HG03135 (cell line): ENCODE results near the gene COL23A1.

ENCODE experiments used
- ATAC-seq: cut with Tn5 transposase; IDR thresholded peaks from one replicate; pipeline ENCODE4 v1.9.1; 2021; ENCODE audit warnings: mild to moderate bottlenecking, moderate library complexity; ENCODE audit not compliant: unreplicated experiment

COL23A1 gene

DNA sequence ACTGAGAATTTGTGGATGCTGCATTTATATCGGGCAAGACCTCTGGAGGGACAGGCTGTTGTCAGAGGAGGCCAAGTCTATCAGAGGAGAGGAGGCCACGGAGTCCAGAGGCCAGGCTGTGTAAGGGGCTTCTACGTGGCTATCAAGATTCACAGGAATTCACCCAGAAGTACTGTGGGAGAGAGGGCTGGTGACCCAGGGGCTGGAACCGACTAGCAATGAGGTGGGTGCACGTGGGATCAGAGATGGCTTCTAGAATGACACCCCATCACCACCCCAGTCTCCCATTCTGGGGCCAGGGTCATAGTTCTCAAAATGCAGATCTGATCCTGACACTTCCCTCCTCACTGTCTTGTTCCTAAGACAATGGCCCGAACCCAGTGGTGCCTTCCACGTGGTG is 296.4 kb downstream of the COL23A1 start:
- no peak for ATAC-seq

DNA sequence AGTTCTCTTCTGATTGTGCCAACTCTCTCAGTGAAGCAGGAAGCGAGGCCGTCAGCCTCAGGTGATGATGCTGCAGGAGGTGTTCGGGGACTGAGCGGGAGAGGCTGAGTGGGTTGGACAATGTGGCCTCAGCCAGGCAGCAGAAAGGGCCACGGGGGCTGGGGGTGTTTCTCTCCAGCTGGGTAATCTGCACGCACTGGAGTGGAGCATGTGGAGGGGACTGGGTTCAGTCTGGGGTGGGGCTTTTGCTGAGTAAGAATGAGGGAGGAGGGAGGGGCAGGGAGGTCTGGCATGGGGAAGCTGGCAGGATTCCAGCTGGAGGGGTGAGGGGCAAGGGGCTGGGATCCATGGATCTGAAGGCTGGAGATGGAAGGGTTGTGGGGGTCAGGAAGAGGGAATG is 296.8 kb downstream of the COL23A1 start:
- ATAC-seq = no peak

DNA sequence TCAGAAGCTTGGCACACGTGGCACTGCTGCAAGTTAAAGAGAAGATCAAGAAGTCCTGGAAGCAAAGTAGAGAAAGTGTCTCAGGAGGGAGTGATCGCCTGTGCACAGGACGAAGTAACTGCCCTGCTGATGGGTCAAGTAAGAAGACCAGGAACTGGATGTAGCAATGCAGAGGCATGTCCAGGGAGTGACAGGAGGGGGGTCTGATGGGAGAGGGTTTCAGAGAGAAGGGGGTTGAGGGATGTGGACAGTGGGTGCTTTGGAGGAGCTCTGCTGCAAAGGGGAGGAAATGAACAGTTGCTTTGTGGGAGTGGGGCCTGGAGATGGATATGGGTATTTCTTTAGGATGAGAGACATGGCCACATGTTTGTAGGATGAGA is 297.4 kb downstream of the COL23A1 start:
- ATAC-seq = no peak

DNA sequence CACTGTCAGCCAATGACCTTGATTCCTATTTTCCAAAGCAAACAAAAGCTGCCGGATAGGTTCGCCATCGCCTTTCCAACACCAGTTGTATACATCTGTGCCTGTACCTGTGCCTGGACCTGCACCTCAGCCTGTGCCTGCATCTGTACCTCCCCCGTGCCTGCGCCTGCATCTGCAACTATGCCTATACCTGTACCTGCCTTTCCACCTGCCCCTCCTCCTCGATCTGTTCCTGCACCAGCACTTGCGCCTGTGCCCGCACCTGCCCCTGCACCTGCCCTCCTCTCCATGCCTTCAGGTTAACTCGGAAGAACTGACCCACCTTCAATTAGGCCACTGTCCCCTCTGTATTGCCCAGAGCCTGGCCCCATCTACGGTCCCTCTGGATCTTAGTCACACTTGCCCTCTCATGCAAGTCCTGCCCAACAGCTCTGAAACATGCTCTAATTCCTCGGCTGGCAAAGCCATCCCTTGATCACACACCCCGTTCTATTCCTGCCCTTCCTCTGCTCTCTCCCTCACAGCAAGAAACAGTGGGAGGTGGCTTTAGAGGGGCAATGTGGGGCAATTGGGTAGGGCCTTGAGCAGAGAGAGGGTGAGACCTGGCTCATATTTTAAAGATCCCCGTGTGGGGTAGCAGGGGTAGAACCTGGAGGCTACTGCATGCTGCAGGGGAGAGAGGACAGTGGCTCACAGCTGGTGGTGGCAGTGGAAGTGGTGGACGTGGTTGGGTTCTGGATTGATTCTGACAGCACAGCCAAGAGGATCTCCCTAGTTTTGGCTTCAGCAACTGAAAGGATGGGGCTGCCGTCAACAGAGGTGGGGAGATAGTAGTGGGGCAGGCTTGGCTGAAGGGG is 298.0 kb downstream of the COL23A1 start:
- no peak for ATAC-seq

DNA sequence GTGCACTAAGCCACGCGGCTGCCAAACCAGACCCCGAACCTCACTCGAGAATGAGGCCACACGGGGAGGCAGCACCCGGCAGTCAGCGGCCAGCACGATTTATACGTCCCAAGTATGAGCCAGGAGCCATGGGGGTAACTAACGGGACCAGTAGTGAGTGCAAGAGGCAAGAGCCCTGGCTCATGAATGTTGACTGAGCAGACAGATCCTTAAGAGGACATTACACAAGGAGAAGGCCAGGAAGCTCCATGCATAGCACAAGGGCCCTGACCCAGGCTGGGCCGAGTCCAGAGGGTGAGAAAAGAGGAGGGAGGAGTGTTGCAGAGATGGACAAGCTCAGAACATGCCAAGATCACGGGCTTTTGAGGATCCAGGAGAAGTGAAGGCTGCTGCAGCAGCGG is 299.0 kb downstream of the COL23A1 start:
- ATAC-seq = no peak

DNA sequence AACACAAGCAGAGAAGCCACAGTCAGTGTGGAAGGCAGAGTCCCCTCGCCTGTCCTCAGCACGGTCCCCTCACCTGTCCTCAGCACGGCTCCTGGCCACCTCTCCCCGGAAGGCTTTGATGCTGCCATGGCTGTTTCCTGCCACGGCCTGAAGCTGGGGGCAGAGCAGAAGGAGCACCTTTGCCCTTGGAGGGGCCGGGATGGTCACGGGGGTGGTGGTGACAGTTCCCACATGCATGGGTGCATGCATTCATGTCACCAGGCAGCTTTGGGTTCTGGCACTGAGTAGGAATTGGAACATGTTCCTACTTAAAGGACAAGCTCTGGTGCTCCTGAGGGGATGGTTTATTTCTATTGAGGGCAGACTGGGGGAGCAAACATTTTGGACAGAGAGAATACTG is 299.8 kb downstream of the COL23A1 start:
- ATAC-seq = no peak

DNA sequence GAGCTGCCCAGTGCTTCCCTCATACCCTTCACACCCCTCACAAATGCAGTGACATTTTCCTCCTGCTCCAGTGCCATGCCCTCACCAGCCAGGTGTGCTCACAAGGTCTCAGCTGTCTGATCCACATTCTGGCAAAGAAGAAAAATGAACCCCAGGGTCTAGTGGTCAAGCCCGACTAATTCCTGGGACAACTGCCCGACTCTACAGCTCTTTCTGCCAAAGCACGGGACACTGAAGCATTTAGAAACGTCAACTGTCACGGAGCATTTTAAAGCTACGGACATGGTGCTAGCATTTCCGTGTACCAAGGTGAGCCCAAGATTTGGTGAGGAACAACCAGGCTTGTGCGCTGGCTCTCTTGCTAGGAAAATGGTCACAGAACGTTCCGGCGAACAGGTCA is 300.8 kb downstream of the COL23A1 start:
- no peak for ATAC-seq

DNA sequence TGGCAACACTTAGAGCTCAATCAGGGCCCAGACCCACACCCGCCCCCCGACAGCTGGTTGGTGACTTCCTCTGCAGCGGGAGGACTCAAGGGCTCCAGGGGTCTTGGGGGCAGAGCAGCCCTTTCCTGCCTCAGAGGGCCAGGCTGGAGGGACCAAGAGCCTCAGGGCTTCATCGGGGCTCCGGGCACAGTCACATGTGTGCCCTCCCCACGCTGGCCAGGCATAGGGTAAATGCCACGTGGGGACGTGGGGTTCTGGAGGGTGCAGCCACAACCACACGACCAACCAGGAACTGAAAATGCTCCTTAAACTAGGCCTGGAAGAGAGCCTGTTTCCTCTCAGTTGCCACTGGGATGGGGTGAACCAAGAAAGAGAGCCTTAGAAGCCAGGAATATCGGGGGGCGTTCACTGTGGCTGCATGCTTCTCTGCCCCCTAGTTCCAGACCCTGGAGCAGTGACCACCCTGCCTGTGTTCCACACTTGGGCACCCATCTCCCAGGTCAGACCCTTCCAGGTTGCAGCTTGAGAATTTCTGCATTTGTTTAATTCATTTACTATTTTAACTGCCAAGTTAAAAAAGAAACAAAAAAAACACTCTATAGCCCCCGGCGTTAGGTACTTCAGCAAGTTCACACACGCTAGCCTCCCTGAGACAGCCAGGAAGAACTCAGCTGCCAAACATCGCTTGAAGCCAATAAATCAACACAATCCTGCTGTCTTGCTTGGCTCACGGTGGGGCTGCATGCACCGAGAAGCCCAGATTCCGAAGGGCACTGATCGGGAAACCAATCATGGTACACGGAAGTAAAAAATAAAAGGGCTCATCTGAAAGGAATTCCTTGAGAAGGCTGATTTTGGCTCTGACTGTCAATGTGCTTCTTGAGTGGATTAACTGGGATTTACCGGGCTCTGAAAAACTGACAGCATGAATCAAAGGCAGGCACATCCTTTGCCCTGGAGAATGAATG is 301.5 kb downstream of the COL23A1 start:
- ATAC-seq = no peak

DNA sequence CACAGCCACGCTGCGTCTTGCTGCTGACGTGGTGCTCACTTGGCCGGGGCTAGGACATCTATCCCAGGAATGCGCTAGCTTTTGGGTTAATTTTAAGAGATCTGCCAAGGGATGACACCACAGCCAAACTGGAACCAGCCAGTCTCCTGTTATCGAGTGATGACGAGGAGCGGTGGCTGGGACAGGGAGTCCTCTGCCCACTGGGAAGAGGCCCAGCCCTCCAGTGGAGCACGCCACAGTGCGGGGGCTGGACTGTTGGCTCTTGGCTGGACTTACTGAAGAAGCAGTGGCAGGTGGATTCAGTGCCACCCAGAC is 302.4 kb downstream of the COL23A1 start:
- no peak for ATAC-seq

DNA sequence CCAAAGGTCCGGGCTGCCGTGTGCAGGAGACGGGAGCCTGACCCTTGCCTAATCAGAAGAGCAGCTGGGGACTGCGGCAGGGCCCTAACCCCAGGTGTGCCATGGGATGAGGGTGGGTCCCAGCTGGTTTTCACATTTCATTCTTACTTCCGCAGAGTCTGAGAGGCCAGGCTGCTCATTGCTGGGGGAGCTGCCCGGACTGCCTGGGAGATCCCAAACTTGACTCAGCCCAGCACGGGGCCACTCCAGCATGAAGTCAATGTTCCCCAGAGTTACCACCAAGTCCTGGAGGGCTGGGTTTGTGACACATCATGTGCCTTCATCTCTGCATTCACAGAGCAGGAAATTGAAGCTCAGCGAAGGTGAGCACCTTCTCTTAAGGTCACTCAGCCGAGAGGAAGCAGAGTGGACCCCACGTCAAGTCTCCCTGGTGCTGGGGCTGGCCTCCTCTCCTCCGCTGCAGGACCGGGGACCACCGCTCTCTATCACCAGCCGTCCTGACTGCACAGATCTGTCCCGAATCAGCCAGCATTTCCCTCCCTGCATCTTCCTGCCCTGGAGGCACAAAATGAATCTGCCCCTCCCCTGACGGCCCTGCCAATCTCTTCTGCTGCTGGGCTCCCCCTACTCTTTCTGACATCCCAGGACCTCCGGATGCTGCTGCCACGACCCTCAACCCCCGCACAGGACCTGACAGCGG is 303.0 kb downstream of the COL23A1 start:
- no peak for ATAC-seq

DNA sequence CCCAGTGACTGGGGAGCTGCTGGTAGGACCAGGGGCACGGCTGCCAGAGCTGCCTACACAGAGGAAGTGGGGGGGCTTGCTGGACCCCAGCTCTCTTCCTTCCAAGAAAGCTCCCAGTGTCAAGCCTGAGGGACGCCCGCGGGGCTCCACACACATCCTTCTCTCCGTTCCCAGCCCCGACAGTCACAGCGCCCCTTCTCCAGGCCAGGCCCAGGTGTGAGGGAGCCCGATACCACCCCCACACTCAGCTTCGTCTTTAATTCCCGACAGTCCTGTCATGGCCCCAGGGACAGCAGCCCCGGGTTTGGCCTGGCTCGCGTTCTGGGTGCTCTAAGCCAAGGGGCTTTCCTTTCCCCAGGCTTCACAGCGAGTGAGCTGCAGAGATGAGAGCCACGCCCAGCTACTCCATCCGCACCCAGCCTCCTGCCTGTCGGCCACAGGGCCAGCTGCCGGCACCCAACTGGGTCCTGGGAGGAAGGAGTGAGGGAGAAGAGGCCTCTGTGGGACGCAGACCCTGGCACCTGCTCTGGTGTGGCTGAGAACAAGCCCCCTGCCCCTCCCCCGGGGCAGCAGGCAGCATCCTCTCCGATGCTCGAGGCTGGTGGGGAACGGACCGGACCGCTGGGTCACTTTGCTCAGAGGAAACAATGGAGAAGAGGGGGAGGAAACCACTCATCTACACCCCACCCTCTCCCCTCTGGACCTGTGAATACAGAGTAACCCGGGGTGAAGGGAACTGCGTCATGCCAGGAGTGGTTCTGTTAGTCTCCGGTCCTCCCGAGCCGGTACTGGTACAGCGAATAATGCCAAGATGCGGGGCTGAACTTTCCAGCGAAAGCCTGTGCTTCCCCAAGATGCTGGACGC is 303.7 kb downstream of the COL23A1 start:
- ATAC-seq = no peak

DNA sequence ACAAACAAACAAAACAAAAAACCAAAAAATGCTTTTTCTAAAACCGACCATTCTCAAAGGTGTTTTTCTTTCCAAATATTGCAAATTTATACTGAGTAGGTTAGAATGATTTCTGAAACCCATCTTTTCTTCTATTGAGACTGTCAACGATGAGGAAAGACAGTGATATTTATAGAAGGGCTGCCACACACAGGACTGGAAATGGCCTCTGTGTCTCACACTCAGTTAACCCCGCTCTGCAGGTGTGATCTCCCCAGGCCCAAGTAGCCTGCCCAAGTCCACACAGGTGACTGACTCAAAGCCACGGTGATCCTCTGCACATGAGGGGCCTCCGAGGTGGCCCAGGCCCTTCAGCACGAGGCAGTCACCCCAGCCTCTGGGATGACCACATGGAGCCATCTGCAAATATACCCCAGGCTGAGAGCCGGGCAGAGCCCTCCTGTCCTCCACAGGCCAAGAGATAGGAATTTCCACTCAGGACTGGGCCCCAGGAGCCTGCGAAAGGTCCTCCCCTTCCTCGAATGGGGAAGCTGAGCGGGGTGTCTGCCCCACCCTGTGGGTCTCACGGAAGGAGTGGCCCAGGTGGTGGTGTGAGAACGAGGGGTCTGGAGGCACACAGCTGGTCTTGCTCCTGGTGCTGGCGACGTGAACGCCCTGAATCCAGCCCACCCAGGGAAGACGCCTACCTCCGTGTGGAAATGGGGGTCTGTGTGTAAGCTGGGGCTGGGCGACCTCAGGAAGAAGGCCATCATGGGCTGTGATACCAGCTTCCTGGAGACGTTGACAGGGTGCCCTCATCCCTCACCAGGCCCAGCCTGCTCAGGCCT is 304.6 kb downstream of the COL23A1 start:
- no peak for ATAC-seq

DNA sequence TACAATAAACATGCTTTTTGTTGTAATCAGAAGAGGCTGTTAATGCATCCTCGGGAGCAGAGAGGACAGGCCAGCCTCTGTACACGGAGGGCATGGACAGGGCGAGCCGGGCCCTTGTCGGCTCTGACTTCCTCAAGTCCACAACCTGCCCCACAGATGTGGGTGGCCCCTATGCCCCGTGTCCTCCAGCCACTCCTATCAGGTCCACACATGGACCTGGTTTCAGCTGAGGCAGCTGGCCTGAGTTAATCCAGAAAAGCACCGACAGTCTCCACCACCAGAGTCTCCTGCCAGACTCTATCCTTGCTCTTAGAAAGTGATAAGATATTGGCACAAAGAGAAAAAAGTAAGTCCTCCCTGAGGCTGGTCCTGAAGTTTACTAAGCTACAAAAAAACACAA is 305.2 kb downstream of the COL23A1 start:
- no peak for ATAC-seq

DNA sequence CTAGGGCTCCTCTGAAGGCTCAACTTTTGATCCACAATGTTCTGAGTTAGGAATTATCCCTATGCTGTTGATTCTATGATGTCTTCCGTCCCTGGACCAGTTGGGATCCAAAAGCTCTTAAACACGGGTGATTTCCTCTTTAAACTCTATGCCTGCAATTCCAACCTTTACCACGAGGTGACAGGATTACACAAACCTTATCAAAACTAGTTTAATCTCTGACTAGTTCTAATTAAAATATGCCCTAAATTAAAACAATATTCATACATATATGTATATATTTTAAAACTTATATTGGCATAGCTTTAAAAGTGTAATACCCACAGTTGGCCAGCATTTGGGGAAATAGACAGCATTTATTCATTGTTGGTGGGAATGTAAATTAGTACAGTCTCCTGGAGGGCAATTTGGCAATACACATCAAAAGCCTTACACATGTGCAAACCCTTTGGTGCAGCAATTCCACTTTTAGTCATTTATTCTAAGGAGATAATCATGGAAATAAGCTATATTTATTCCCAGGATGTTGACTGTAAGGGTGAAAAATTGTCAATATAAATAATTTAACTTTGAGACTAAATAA is 306.0 kb downstream of the COL23A1 start:
- ATAC-seq = no peak

DNA sequence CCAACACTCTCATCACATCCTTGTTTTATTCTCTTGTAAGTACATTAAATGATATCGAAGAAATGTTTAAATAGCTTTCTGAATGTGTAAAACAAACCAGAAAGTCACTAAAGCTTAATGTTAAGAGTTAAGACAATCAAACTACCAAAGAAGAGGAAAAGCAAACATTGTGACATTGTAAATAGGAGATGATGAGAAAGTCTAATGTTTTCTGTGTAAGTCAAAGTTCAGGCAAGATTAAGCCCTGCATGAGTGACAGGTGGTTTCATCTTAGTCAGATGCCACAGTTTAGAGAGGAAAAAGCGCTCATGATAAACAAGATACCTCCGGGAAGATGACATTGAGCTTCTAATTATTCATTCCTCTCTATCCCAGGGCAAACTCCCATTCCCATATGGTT is 306.7 kb downstream of the COL23A1 start:
- ATAC-seq = no peak

DNA sequence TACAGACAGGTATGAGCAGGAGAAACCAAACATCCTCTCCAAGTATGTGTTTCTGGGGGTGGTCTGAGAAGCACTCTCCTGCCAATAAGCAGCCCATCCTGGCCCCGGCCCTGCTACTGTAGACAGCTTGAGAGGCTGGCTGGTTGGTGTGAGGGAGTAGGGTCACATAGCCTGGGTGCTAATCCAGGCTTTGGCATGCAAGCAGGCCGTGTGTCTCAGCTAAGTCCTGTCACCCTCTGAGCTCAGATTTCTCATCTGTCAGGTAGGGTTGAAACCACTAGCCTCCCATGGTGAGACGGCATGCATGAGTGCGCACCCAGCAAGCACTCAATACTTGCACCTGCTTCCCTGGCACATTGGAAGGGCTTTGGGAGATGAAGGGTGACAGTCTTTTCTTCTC is 307.8 kb downstream of the COL23A1 start:
- no peak for ATAC-seq

DNA sequence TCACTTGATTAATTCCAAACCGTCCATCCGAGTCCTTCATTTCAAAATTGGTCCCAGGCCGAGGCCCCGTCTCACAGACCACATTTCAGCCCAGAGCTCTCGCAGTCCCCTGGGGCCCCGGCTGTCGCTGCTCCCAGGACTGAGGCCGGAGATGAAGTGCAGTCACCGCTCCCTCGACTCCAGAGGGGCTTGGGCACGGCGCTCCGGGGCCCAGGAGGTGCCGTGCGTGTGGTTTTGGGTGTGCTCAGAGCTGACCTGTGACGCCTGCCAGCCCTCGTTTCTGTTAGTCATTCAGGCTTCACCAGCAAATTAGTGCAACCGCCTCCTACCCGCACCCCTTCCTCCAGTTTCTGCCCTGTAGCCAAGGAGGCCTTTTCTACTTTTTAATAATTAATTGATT is 308.9 kb downstream of the COL23A1 start:
- no peak for ATAC-seq

DNA sequence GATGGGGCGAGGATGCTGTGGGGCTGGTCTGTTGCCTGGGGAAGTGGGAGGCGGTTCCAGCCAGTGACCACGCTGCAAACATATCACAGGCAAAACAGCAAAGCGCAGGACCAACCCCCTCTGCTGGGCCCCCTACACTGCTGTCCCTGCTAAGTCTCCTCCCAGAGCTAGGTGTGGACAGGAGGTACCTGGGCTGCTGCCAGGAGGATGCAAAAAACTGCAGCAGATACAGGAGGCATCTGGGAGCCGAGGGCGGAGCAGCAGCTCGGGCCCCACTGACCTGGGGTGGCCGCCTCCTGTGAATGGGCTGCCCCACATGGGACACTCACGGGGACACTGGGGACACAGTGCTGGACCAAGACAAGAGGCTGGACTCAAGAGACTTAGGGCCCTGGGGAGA is 309.6 kb downstream of the COL23A1 start:
- no peak for ATAC-seq

DNA sequence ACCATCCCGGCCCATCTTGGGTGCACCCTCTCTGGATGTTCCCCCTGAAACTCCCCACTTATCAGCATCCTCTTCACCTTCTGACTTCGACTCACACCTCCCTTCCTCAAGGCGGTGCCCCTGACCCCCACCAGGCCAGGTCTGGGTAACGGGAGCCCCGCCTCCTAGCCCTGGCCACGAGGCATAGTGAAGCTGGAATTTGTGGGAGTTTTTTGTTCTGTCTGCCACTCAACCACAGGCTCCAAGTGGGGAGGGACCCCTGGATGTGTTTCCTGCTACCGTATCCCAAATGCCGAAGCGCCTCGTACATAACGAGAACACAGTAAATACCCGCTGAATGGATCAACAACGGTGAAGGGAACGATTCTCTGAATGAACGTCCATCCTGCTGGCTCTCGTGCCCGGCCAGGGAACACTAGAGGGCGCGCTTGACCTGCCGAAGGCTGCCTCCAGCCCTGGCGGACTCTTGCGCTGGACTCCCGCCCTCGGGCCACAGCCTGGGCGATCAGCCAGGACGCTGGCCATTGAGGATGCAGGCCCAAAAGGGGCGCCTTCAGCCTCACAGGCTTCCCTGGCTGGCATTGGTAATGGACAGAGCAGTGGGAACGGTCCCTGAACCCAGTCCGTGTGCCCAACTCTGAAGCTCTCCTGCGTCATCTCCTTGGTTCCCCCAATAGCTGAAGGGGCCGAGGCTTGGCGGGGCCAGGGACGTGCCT is 310.3 kb downstream of the COL23A1 start:
- no peak for ATAC-seq
